ENCODE results near the gene IMMP2L. TPM values are rescaled to one million over a fixed set of nuclear protein-coding genes. Genes with fewer than 3 reads are reported as not detected.
A peak's percentile ranks its signal among the peaks of the same experiment; 100 is the strongest.
"Not testable (repeated sequence)": the region's sequence is repeated elsewhere in the genome, so short reads cannot be mapped to it uniquely, and the experiment has no call there.

IMMP2L gene
- total RNA-seq, 2 donors from 2014 or later: 10.9 to 12.7 TPM

- no peak overlapping the region for H3K27ac Mint-ChIP-seq
- peaks cover 1% of the 10 kb centered on the region for H3K9me3 Mint-ChIP-seq
- no peak overlapping the region for H3K4me3 Mint-ChIP-seq
- no peaks in the 10 kb centered on the region for H3K4me1 Mint-ChIP-seq (ENCODE audit: low read depth in 2 of 2)
- no peak for ATAC-seq
- DNase-seq (ENCODE audit: low spot score): no peak
- H3K36me3 Mint-ChIP-seq: no peaks in the 10 kb centered on the region
- no peaks in the 10 kb centered on the region for H3K27me3 Mint-ChIP-seq
These were observed 614.0 kb downstream of the IMMP2L start for GRCh38 chr7:110948280-110948679.

- Mint-ChIP-seq H3K27me3 (no peaks in the 10 kb centered on the region), H3K36me3 (no peaks in the 10 kb centered on the region), H3K27ac (no peak overlapping the region), H3K4me1 (ENCODE audit: low read depth in 2 of 2) (no peaks in the 10 kb centered on the region), H3K4me3 (no peak overlapping the region), H3K9me3 (no peaks in the 10 kb centered on the region)
- DNase-seq (ENCODE audit: low spot score) (no peak), ATAC-seq (no peak)
These were observed 614.9 kb downstream of the IMMP2L start for GRCh38 chr7:110947408-110947807.

- H3K27ac Mint-ChIP-seq: no peak overlapping the region
- DNase-seq (ENCODE audit: low spot score): no peak
- H3K4me3 Mint-ChIP-seq: no peak overlapping the region
- H3K36me3 Mint-ChIP-seq: no peaks in the 10 kb centered on the region
- no peaks in the 10 kb centered on the region for H3K4me1 Mint-ChIP-seq (ENCODE audit: low read depth in 2 of 2)
- no peaks in the 10 kb centered on the region for H3K9me3 Mint-ChIP-seq
- no peaks in the 10 kb centered on the region for H3K27me3 Mint-ChIP-seq
- ATAC-seq: peak in 1 of 2 donors; percentile 60
These were observed 617.2 kb downstream of the IMMP2L start for GRCh38 chr7:110944966-110945644.

- no peaks in the 10 kb centered on the region for H3K36me3 Mint-ChIP-seq
- H3K4me1 Mint-ChIP-seq (ENCODE audit: low read depth in 2 of 2): no peaks in the 10 kb centered on the region
- no peaks in the 10 kb centered on the region for H3K27me3 Mint-ChIP-seq
- H3K4me3 Mint-ChIP-seq: no peak overlapping the region
- no peaks in the 10 kb centered on the region for H3K9me3 Mint-ChIP-seq
- DNase-seq (ENCODE audit: low spot score) (no peak), ATAC-seq (no peak)
- H3K27ac Mint-ChIP-seq: no peak overlapping the region
These were observed 617.8 kb downstream of the IMMP2L start for GRCh38 chr7:110944448-110944847.

GRCh38 chr7:110943701-110944345, 618.5 kb downstream of the IMMP2L start:
- Mint-ChIP-seq H3K9me3 (no peaks in the 10 kb centered on the region), H3K4me1 (ENCODE audit: low read depth in 2 of 2) (no peaks in the 10 kb centered on the region), H3K27me3 (no peaks in the 10 kb centered on the region), H3K27ac (no peak overlapping the region), H3K4me3 (no peak overlapping the region), H3K36me3 (no peaks in the 10 kb centered on the region)
- DNase-seq (ENCODE audit: low spot score): no peak
- ATAC-seq: no peak

- DNase-seq (ENCODE audit: low spot score): no peak
- Mint-ChIP-seq H3K4me3 (no peak overlapping the region), H3K27me3 (no peaks in the 10 kb centered on the region), H3K4me1 (ENCODE audit: low read depth in 2 of 2) (no peaks in the 10 kb centered on the region), H3K27ac (no peak overlapping the region), H3K36me3 (no peaks in the 10 kb centered on the region), H3K9me3 (peaks cover 3% of the 10 kb centered on the region)
- ATAC-seq: no peak
These were observed 620.9 kb downstream of the IMMP2L start for GRCh38 chr7:110941385-110941784.

GRCh38 chr7:110940756-110941155, 621.5 kb downstream of the IMMP2L start:
- Mint-ChIP-seq H3K4me3 (no peak overlapping the region), H3K27me3 (no peaks in the 10 kb centered on the region), H3K36me3 (no peaks in the 10 kb centered on the region), H3K4me1 (ENCODE audit: low read depth in 2 of 2) (no peaks in the 10 kb centered on the region), H3K9me3 (peaks cover 3% of the 10 kb centered on the region), H3K27ac (no peak overlapping the region)
- DNase-seq (ENCODE audit: low spot score): no peak
- no peak for ATAC-seq

- DNase-seq (ENCODE audit: low spot score) (no peak), ATAC-seq (no peak)
- H3K4me3 Mint-ChIP-seq: no peak overlapping the region
These were observed 624.1 kb downstream of the IMMP2L start for GRCh38 chr7:110938165-110938564.

GRCh38 chr7:110936665-110937064, 625.6 kb downstream of the IMMP2L start:
- peaks cover 21% of the 10 kb centered on the region for H3K9me3 Mint-ChIP-seq
- H3K27ac Mint-ChIP-seq; H3K4me3 Mint-ChIP-seq; DNase-seq (ENCODE audit: low spot score); H3K4me1 Mint-ChIP-seq (ENCODE audit: low read depth in 2 of 2); H3K27me3 Mint-ChIP-seq; ATAC-seq: not testable (repeated sequence)
- H3K36me3 Mint-ChIP-seq: peaks cover 13% of the 10 kb centered on the region

More at GRCh38 chr7:110938165-110938564, 624.1 kb downstream of the IMMP2L start:
- Mint-ChIP-seq H3K4me1 (ENCODE audit: low read depth in 2 of 2) (no peaks in the 10 kb centered on the region), H3K27ac (no peak overlapping the region), H3K9me3 (peaks cover 18% of the 10 kb centered on the region), H3K36me3 (peaks cover 13% of the 10 kb centered on the region), H3K27me3 (no peaks in the 10 kb centered on the region)

GRCh38 chr7:110929480-110930249, 632.6 kb downstream of the IMMP2L start:
- Mint-ChIP-seq H3K36me3 (peaks cover 7% of the 10 kb centered on the region), H3K27ac (no peak overlapping the region), H3K9me3 (peaks cover 16% of the 10 kb centered on the region), H3K4me3 (no peak overlapping the region), H3K27me3 (no peaks in the 10 kb centered on the region), H3K4me1 (ENCODE audit: low read depth in 2 of 2) (no peaks in the 10 kb centered on the region)
- ATAC-seq: no peak
- DNase-seq (ENCODE audit: low spot score): no peak

GRCh38 chr7:110922906-110923305, 639.4 kb downstream of the IMMP2L start:
- DNase-seq (ENCODE audit: low spot score) (no peak), ATAC-seq (no peak)
- no peak overlapping the region for H3K4me3 Mint-ChIP-seq
- H3K27me3 Mint-ChIP-seq: no peaks in the 10 kb centered on the region
- H3K27ac Mint-ChIP-seq: no peak overlapping the region
- peaks cover 0 to 6% of the 10 kb centered on the region in 2 donors for H3K4me1 Mint-ChIP-seq (ENCODE audit: low read depth in 2 of 2)
- H3K36me3 Mint-ChIP-seq: no peaks in the 10 kb centered on the region
- H3K9me3 Mint-ChIP-seq: no peaks in the 10 kb centered on the region

GRCh38 chr7:110921595-110922151, 640.6 kb downstream of the IMMP2L start:
- Mint-ChIP-seq H3K27ac (no peak overlapping the region), H3K36me3 (no peaks in the 10 kb centered on the region), H3K4me1 (ENCODE audit: low read depth in 2 of 2) (peaks cover 0 to 6% of the 10 kb centered on the region in 2 donors), H3K27me3 (no peaks in the 10 kb centered on the region), H3K9me3 (no peaks in the 10 kb centered on the region), H3K4me3 (no peak overlapping the region)
- DNase-seq (ENCODE audit: low spot score) (no peak), ATAC-seq (no peak)

- H3K4me3 Mint-ChIP-seq: no peak overlapping the region
- H3K36me3 Mint-ChIP-seq: peaks cover 3% of the 10 kb centered on the region
- peaks cover 0 to 6% of the 10 kb centered on the region in 2 donors for H3K4me1 Mint-ChIP-seq (ENCODE audit: low read depth in 2 of 2)
- DNase-seq (ENCODE audit: low spot score) (no peak), ATAC-seq (no peak)
- H3K9me3 Mint-ChIP-seq: peaks cover 2% of the 10 kb centered on the region
- no peak overlapping the region for H3K27ac Mint-ChIP-seq
- no peaks in the 10 kb centered on the region for H3K27me3 Mint-ChIP-seq
These were observed 643.2 kb downstream of the IMMP2L start for GRCh38 chr7:110918949-110919548.
